NCI-H2029 (cell line): ENCODE measurements around the gene CATSPERD.
"Not testable (repeated sequence)": the region's sequence is repeated elsewhere in the genome, so short reads cannot be mapped to it uniquely, and the experiment has no call there.

Source experiments
- DNase-seq: peaks from one replicate; lab custom pipeline; 2025; lab: John Stamatoyannopoulos, UW

Gene CATSPERD

DNA sequence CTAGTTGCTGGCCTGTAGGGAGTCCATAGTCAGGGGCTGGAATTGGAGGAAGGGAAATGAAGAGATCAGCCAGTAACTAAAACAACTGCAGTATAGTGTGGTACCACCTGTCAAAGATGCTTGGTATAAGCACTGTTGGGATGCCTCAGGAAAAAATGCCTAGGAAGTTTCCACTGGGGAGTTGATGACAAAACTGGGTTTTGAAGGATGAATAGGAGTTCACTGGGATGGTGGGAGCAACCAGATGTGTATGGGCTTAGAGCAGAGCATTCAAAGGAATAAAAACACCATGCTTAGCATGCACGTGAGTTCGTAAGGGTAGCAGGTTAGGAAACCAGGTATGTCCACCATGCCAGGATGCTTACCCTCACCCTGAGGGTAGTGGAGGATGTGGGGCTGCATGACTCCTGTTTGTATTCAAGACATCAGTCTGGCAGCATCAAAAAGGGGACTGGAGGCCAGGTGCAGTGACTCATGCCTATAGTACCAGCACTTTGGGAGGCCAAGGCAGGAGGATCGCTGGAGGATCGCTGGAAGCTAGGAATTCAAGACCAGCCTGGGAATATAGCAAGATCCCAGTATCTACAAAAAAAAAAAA is 7.1 kb downstream of the CATSPERD start:
- no peak for DNase-seq

DNA sequence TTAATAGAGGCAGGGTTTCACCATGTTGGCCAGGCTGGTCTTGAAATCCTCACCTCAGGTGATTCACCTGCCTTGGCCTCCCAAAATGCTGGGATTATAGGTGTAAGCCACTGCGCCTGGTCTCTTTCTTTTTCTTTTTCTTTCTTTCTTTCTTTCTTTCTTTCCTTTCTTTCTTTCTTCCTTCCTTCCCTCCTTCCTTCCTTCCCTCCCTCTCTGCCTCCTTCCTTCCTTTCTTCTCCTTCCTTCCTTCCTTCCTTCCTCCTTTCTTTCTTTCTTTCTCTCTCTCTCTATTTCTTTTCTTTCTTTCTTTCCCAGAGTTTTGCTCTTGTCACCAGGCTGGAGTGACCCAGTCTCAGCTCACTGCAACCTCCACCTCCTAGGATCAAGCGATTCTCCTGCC is 12.7 kb downstream of the CATSPERD start:
- not testable (repeated sequence) for DNase-seq

- DNase-seq = no peak
Measured at GRCh38 chr19:5738423-5738822, 18.0 kb downstream of the CATSPERD start.

DNA sequence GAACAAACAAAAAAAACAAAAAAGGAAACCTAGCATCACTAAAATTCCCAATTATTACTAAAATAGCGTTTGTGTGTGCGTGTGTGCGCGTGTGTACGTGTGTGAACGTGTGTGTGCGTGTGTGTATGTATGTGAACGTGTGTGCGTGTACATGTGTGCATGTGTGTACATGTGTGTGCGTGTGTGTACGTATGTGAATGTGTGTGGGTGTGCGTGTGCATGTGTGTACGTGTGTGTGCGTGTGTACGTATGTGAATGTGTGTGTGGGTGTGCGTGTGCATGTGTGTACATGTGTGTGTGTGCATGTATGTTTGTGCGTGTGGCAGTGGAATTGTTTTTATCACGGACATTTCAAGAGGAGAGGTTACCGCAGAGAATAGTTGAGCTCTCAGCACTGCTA is 21.6 kb downstream of the CATSPERD start:
- no peak for DNase-seq

DNA sequence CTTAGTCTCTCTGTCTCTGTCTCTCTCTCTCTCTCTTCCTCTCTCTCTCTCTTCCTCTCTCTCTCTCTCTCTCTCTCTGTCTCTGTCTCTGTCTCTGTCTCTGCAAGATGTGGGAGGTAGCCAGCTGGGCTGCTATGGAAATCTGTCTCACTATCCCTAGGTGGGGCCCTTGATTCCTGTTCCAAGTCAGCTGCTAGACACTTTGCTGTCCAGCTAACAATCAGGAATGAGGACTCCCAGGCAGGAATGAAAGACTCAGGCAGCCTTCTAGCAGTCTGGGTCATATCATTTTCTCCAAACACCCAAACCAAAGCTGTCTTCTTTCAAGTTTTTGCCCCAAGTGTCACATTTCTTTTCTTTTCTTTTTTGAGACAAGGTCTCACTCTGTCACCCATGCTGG is 23.2 kb downstream of the CATSPERD start:
- no peak for DNase-seq

- DNase-seq = not testable (repeated sequence)
Measured at GRCh38 chr19:5744999-5745398, 24.6 kb downstream of the CATSPERD start.

DNA sequence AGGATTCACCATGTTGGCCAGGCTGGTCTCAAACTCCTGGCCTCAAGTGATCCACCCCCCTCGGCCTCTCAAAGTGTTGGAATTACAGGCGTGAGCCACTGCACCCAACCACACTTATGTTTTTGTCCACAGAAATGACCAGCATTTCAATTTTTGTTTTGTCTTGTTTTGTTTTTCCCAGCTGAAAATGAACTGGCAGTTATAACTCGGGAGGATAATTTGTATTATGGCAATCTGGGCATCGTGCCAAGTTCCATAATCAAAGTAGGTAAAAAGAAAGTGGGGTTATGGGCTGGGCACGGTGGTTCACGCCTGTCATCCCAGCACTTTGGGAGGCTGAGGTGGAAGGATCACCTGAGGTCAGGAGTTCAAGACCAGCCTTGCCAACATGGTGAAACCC is 28.5 kb downstream of the CATSPERD start:
- not testable (repeated sequence) for DNase-seq

- no peak for DNase-seq
Measured at GRCh38 chr19:5749505-5749904, 29.1 kb downstream of the CATSPERD start.

GRCh38 chr19:5751709-5752108 is 31.3 kb downstream of the CATSPERD start:
- no peak for DNase-seq

DNA sequence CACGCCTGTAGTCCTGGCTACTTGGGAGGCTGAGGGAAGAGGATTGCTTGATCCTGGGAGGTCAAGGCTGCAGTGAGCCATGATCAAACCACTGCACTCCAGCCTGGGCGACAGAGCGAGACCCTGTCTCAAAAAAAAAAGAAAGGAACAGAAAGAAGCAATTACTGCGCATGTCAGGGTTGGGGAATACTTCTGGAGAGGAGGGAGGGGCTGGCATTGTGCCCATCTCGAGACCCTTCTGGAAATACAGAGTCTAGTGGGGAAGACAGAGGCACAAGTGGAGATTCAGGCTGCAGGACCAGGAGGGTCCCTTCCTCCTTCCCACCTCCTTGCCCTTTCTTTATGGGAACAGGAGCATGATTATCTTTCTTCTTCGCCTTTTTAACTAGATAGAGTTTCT is 33.3 kb downstream of the CATSPERD start:
- DNase-seq = no peak

- no peak for DNase-seq
Measured at GRCh38 chr19:5762608-5763217, 42.3 kb downstream of the CATSPERD start.

GRCh38 chr19:5765220-5765619 is 44.8 kb downstream of the CATSPERD start:
- no peak for DNase-seq

- DNase-seq = no peak
Measured at GRCh38 chr19:5767949-5768348, 47.5 kb downstream of the CATSPERD start.

- no peak for DNase-seq
Measured at GRCh38 chr19:5772416-5772815, 52.0 kb downstream of the CATSPERD start.

- DNase-seq = no peak
Measured at GRCh38 chr19:5773276-5773675, 52.8 kb downstream of the CATSPERD start.

DNA sequence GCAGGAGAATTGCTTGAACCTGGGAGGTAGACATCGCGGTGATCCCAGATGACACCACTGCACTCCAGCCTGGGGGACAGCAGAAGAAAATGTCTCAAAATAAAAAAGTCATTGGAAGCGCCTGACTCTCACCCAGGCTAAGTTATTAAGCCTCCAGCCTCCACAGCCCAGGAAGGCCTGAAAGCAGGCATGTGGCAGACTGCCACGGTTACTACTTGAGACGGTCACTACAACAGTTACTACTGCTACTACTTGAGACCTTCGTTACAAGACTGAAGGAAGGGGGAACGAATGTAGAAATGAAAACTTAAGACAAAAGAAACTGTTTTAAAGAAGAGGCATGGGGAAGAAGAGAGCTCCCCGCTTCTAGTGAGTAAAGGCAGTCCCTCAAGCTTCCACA is 54.5 kb downstream of the CATSPERD start:
- DNase-seq = no peak

- no peak for DNase-seq
Measured at GRCh38 chr19:5775668-5776309, 55.4 kb downstream of the CATSPERD start.

DNA sequence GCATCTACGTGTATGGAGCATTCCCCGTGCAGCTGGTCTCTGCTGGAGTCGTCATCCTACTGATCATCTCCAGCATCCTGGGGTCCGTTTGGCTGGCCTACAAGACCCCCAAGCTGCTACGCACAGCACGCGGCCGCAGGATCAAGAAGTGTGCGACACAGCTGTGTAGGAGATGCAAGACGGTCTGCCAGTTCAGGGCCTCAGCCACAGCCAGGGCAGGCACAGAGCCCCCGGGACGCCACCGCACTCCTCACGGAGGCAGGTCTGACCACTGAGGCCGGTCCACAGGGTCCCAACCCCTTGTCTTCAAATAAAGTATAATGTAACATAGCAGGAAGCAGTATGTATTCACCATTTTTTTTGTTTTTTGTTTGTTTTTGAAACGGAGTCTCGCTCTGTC is 58.0 kb downstream of the CATSPERD start:
- DNase-seq = no peak

DNA sequence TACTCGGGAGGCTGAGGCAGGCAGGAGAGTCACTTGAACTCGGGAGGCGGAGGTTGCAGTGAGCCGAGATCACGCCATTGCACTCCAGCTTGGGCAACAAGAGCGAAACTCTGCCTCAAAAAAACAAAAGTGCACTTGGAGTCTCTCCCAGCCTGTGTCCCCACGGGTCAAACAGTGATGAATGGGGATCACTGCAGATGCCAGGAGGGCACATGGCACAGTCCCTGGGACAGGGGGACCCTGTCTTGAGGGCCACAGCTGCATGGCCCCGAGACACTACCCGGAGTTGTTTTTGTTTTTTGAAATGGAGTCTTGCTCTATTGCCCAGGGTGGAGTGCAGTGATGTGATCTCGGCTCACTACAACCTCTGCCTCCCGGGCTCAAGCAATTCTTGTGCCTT is 60.5 kb downstream of the CATSPERD start:
- DNase-seq = not testable (repeated sequence)

- DNase-seq = no peak
Measured at GRCh38 chr19:5782322-5782721, 61.9 kb downstream of the CATSPERD start.

GRCh38 chr19:5782945-5783919 is 62.8 kb downstream of the CATSPERD start:
- no peak for DNase-seq

DNA sequence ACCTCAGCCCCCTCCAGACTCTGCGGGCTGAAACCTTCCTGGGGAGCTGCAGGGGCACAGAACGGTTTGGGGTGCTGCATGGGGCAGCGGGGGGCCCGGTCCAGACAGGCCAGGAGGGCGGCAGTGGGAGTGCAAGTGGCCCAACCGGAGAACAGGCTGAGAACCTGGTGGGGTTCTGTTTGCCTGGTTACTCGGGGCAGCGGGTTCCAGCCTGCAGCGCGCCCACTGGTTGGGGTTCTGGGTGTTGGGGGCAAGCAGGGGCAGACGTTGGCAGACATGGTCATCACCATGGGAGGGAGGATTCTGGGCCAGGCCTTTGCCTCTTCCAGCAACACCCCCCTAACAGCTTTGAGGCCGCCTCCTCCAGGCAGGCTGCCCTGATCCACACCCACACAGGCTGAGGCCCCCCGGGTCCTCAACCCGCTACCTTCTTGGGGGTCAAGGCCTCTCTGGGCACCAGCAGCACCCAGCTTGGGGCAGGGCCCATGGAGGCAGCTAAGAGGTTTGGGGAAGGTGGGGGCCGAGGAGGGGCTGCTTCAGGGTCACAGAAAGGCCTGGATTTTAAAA is 64.2 kb downstream of the CATSPERD start, which contains the start of gene PRR22:
TSS of gene PRR22 (minus strand) at position 166 of the 567 bp plus-strand sequence. CDS start at position 80, 86 bp downstream.
- DNase-seq = no peak
